ENCODE measurements around the gene GZMM. TPM values are rescaled to one million over a fixed set of nuclear protein-coding genes. Genes with fewer than 3 reads are reported as not detected.

GZMM gene
- under 1 TPM in 1 of 2 donors, not detected in 1; 0.33 TPM for total RNA-seq
- polyA plus RNA-seq (ENCODE audit: insufficient read length in 2 of 2), result under 1 TPM; 0.55 to 0.68 TPM
- long read RNA-seq, donor 1, result 0 reads
- long read RNA-seq, donor 2, result 0 reads
- long read RNA-seq, donor 3, result 0 reads
- long read RNA-seq, donor 4, result 0 reads

- Histone ChIP-seq H3K27ac (ENCODE audit: low read depth, low read length) (no peak within 1 kb of the TSS), H3K4me3 (ENCODE audit: low read depth, low read length) (no peak within 1 kb of the TSS), H3K36me3 (ENCODE audit: control insufficient read depth, insufficient read depth, low read length) (peaks cover 48% of the 10 kb centered on the region), H3K4me1 (ENCODE audit: control insufficient read depth, insufficient read depth, low read length) (no peaks in the 10 kb centered on the region), H3K27me3 (ENCODE audit: control insufficient read depth, insufficient read depth, low read length) (no peaks in the 10 kb centered on the region), H3K9me3 (ENCODE audit: control insufficient read depth, insufficient read depth, low read length) (no peaks in the 10 kb centered on the region)
- WGBS (ENCODE audit: insufficient coverage), result 65% methylated on average over 22 of the region's 31 CpGs
- no peak for DNase-seq (ENCODE audit: low read depth in 4 of 6, low spot score in 6 of 6)
Observed at GRCh38 chr19:543910-544608, at the start of gene GZMM. TSS of gene GZMM (plus strand) at chr19:544053. CDS start at chr19:544072, 19 bp downstream.

GRCh38 chr19:494171-495080, 49.4 kb upstream of the GZMM start:
- Histone ChIP-seq H3K9me3 (ENCODE audit: control insufficient read depth, insufficient read depth, low read length) (no peaks in the 10 kb centered on the region), H3K27me3 (ENCODE audit: control insufficient read depth, insufficient read depth, low read length) (peaks cover 25% of the 10 kb centered on the region), H3K4me1 (ENCODE audit: control insufficient read depth, insufficient read depth, low read length) (peaks cover 29% of the 10 kb centered on the region), H3K4me3 (ENCODE audit: low read depth, low read length) (no peak overlapping the region), H3K27ac (ENCODE audit: low read depth, low read length) (no peak overlapping the region), H3K36me3 (ENCODE audit: control insufficient read depth, insufficient read depth, low read length) (no peaks in the 10 kb centered on the region)
- WGBS (ENCODE audit: insufficient coverage), result 57% methylated on average over 22 of the region's 22 CpGs
- no peak for DNase-seq (ENCODE audit: low read depth in 4 of 6, low spot score in 6 of 6)

- H3K4me3 ChIP-seq (ENCODE audit: low read depth, low read length), result no peak overlapping the region
- peaks cover 29% of the 10 kb centered on the region for H3K27me3 ChIP-seq (ENCODE audit: control insufficient read depth, insufficient read depth, low read length)
- H3K9me3 ChIP-seq (ENCODE audit: control insufficient read depth, insufficient read depth, low read length), result no peaks in the 10 kb centered on the region
- no peaks in the 10 kb centered on the region for H3K36me3 ChIP-seq (ENCODE audit: control insufficient read depth, insufficient read depth, low read length)
- WGBS (ENCODE audit: insufficient coverage), result 66% methylated on average over 8 of the region's 10 CpGs
- H3K27ac ChIP-seq (ENCODE audit: low read depth, low read length), result no peak overlapping the region
- DNase-seq (ENCODE audit: low read depth in 4 of 6, low spot score in 6 of 6), result no peak
- H3K4me1 ChIP-seq (ENCODE audit: control insufficient read depth, insufficient read depth, low read length), result peaks cover 23% of the 10 kb centered on the region
Observed at GRCh38 chr19:495081-495401, 48.8 kb upstream of the GZMM start.

- H3K4me3 ChIP-seq (ENCODE audit: low read depth, low read length), result no peak overlapping the region
- H3K27ac ChIP-seq (ENCODE audit: low read depth, low read length), result no peak overlapping the region
Observed at GRCh38 chr19:495402-496111, 48.3 kb upstream of the GZMM start.

GRCh38 chr19:496112-496665, 47.7 kb upstream of the GZMM start, which contains the start of gene MADCAM1:
TSS of gene MADCAM1 (plus strand) at chr19:496486. CDS start at chr19:496500, 14 bp downstream.
- no peak for DNase-seq (ENCODE audit: low read depth in 4 of 6, low spot score in 6 of 6)
- Histone ChIP-seq H3K36me3 (ENCODE audit: control insufficient read depth, insufficient read depth, low read length) (no peaks in the 10 kb centered on the region), H3K27ac (ENCODE audit: low read depth, low read length) (no peak within 1 kb of the TSS), H3K4me3 (ENCODE audit: low read depth, low read length) (peak within 1 kb of the TSS; percentile 12), H3K4me1 (ENCODE audit: control insufficient read depth, insufficient read depth, low read length) (peaks cover 21% of the 10 kb centered on the region), H3K9me3 (ENCODE audit: control insufficient read depth, insufficient read depth, low read length) (no peaks in the 10 kb centered on the region), H3K27me3 (ENCODE audit: control insufficient read depth, insufficient read depth, low read length) (peaks cover 29% of the 10 kb centered on the region)
- 6% methylated on average over 28 of the region's 33 CpGs for WGBS (ENCODE audit: insufficient coverage)

More at GRCh38 chr19:495402-496111, 48.3 kb upstream of the GZMM start:
- H3K9me3 ChIP-seq (ENCODE audit: control insufficient read depth, insufficient read depth, low read length), result no peaks in the 10 kb centered on the region
- 18% methylated on average over 30 of the region's 32 CpGs for WGBS (ENCODE audit: insufficient coverage)
- H3K36me3 ChIP-seq (ENCODE audit: control insufficient read depth, insufficient read depth, low read length), result no peaks in the 10 kb centered on the region
- peaks cover 29% of the 10 kb centered on the region for H3K27me3 ChIP-seq (ENCODE audit: control insufficient read depth, insufficient read depth, low read length)
- peak in 1 of 6 donors; percentile 4 for DNase-seq (ENCODE audit: low read depth in 4 of 6, low spot score in 6 of 6)
- H3K4me1 ChIP-seq (ENCODE audit: control insufficient read depth, insufficient read depth, low read length), result peaks cover 21% of the 10 kb centered on the region

GRCh38 chr19:496986-497385, 46.9 kb upstream of the GZMM start:
- no peak overlapping the region for H3K4me3 ChIP-seq (ENCODE audit: low read depth, low read length)
- peaks cover 21% of the 10 kb centered on the region for H3K4me1 ChIP-seq (ENCODE audit: control insufficient read depth, insufficient read depth, low read length)
- H3K27me3 ChIP-seq (ENCODE audit: control insufficient read depth, insufficient read depth, low read length), result peaks cover 29% of the 10 kb centered on the region
- WGBS (ENCODE audit: insufficient coverage), result 0% methylated on average over 3 of the region's 18 CpGs
- no peaks in the 10 kb centered on the region for H3K9me3 ChIP-seq (ENCODE audit: control insufficient read depth, insufficient read depth, low read length)
- H3K27ac ChIP-seq (ENCODE audit: low read depth, low read length), result no peak overlapping the region
- H3K36me3 ChIP-seq (ENCODE audit: control insufficient read depth, insufficient read depth, low read length), result no peaks in the 10 kb centered on the region
- no peak for DNase-seq (ENCODE audit: low read depth in 4 of 6, low spot score in 6 of 6)

- Histone ChIP-seq H3K27me3 (ENCODE audit: control insufficient read depth, insufficient read depth, low read length) (peaks cover 29% of the 10 kb centered on the region), H3K4me3 (ENCODE audit: low read depth, low read length) (peak overlapping the region; percentile 12), H3K9me3 (ENCODE audit: control insufficient read depth, insufficient read depth, low read length) (no peaks in the 10 kb centered on the region), H3K36me3 (ENCODE audit: control insufficient read depth, insufficient read depth, low read length) (no peaks in the 10 kb centered on the region), H3K4me1 (ENCODE audit: control insufficient read depth, insufficient read depth, low read length) (peaks cover 21% of the 10 kb centered on the region), H3K27ac (ENCODE audit: low read depth, low read length) (no peak overlapping the region)
- no peak for DNase-seq (ENCODE audit: low read depth in 4 of 6, low spot score in 6 of 6)
- under 1% methylated on average over 36 of the region's 36 CpGs for WGBS (ENCODE audit: insufficient coverage)
Observed at GRCh38 chr19:497491-497868, 46.4 kb upstream of the GZMM start.

GRCh38 chr19:497869-498510, 45.9 kb upstream of the GZMM start:
- H3K4me3 ChIP-seq (ENCODE audit: low read depth, low read length), result no peak overlapping the region
- no peaks in the 10 kb centered on the region for H3K9me3 ChIP-seq (ENCODE audit: control insufficient read depth, insufficient read depth, low read length)
- H3K36me3 ChIP-seq (ENCODE audit: control insufficient read depth, insufficient read depth, low read length), result no peaks in the 10 kb centered on the region
- peaks cover 21% of the 10 kb centered on the region for H3K4me1 ChIP-seq (ENCODE audit: control insufficient read depth, insufficient read depth, low read length)
- 3% methylated on average over 48 of the region's 50 CpGs for WGBS (ENCODE audit: insufficient coverage)
- no peak for DNase-seq (ENCODE audit: low read depth in 4 of 6, low spot score in 6 of 6)
- H3K27me3 ChIP-seq (ENCODE audit: control insufficient read depth, insufficient read depth, low read length), result peaks cover 29% of the 10 kb centered on the region
- no peak overlapping the region for H3K27ac ChIP-seq (ENCODE audit: low read depth, low read length)

GRCh38 chr19:498511-498891, 45.4 kb upstream of the GZMM start:
- 9% methylated on average over 24 of the region's 26 CpGs for WGBS (ENCODE audit: insufficient coverage)
- H3K27me3 ChIP-seq (ENCODE audit: control insufficient read depth, insufficient read depth, low read length), result peaks cover 29% of the 10 kb centered on the region
- no peak overlapping the region for H3K4me3 ChIP-seq (ENCODE audit: low read depth, low read length)
- H3K9me3 ChIP-seq (ENCODE audit: control insufficient read depth, insufficient read depth, low read length), result no peaks in the 10 kb centered on the region
- H3K27ac ChIP-seq (ENCODE audit: low read depth, low read length), result no peak overlapping the region
- H3K4me1 ChIP-seq (ENCODE audit: control insufficient read depth, insufficient read depth, low read length), result peaks cover 21% of the 10 kb centered on the region
- DNase-seq (ENCODE audit: low read depth in 4 of 6, low spot score in 6 of 6), result no peak
- no peaks in the 10 kb centered on the region for H3K36me3 ChIP-seq (ENCODE audit: control insufficient read depth, insufficient read depth, low read length)
